Heart left ventricle (tissue), 13 donors: ENCODE data around the gene PRKN.

Source experiments
- POLR2A ChIP-seq, 2 donors: fragments of 450-650 bp; IDR thresholded peaks; one replicate each; pipeline ENCODE4 v1.6.1; 2017; ENCODE audit warnings: antibody characterized with exemption in 2 of 2, mild to moderate bottlenecking in 2 of 2, moderate library complexity in 2 of 2
- TF ChIP-seq, protein P1 (sequence below), 12 donors: fragments of 200-600 bp; sonication (generic) in 4 of 12; IDR thresholded peaks; one replicate each; pipeline versions ENCODE4 v1.5.0 to v1.8.0; 2018 to 2022; ENCODE audit warnings: antibody characterized with exemption in 12 of 12, mild to moderate bottlenecking in 5 of 12
- donor health status: ischemic (EF 13 %, LVEDD 7.1; RV severe dilation, severe dysfunction).
- donor health status: DM: no; HTN: yes; CAD: no.
- donor health status: DM: no; HTN: no; CAD: no.
- donor health status: ischemic (EF 25% LVEDD 6.9; RV normal size, moderate dysfunction).
- donor health status: ischemic (EF 25% LVEDD 5.7; RV mildly dilated, moderate dysfunction).
- donor health status: ischemic (EF 35%, LVEDD 5.7; RV mildly dilated, moderate dysfunction).
- donor health status: nonischemic (EF 11% LVEDD 7.7; RV severe dilation, severe dysfunction).
- donor health status: DM: yes; HTN: yes; CAD: no.
- donor health status: PGD.
- donor health status: ischemic (EF 29% LVEDD 5.4; RV normal size, mild dysfunction).
- donor health status: nonischemic (EF 23%, LVEDD 6.1; RV moderate dilation, normal function).

DNA sequence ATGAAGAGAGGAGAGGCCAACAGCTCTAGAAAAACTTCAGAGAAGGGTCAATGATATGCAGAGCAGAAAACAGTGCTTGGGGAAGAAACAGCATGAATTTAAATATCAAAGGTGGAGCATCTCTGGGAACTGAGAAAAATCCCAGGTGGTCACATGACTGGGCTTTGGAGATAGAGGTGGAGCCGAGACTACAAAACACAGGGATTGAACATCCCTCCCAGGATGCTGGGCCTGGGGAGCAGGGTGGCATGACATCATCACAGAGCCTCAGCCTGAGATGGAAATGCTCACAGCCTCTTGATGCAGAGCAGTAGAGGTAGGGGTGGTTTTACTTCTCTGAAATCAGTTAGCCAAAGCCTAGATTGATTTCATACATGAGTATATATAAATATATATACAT is 529.5 kb downstream of the PRKN start:
- TF ChIP-seq, protein P1, sequence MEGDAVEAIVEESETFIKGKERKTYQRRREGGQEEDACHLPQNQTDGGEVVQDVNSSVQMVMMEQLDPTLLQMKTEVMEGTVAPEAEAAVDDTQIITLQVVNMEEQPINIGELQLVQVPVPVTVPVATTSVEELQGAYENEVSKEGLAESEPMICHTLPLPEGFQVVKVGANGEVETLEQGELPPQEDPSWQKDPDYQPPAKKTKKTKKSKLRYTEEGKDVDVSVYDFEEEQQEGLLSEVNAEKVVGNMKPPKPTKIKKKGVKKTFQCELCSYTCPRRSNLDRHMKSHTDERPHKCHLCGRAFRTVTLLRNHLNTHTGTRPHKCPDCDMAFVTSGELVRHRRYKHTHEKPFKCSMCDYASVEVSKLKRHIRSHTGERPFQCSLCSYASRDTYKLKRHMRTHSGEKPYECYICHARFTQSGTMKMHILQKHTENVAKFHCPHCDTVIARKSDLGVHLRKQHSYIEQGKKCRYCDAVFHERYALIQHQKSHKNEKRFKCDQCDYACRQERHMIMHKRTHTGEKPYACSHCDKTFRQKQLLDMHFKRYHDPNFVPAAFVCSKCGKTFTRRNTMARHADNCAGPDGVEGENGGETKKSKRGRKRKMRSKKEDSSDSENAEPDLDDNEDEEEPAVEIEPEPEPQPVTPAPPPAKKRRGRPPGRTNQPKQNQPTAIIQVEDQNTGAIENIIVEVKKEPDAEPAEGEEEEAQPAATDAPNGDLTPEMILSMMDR (IDR thresholded peaks at IDR 0.05): no peak
- TF ChIP-seq POLR2A (IDR thresholded peaks at IDR 0.05): no peak
